ENCODE results near the gene NRIP3.

NRIP3 gene
- total RNA-seq = 2.4 to 31.5 (median 4.3) reads per million in 4 experiments

DNA sequence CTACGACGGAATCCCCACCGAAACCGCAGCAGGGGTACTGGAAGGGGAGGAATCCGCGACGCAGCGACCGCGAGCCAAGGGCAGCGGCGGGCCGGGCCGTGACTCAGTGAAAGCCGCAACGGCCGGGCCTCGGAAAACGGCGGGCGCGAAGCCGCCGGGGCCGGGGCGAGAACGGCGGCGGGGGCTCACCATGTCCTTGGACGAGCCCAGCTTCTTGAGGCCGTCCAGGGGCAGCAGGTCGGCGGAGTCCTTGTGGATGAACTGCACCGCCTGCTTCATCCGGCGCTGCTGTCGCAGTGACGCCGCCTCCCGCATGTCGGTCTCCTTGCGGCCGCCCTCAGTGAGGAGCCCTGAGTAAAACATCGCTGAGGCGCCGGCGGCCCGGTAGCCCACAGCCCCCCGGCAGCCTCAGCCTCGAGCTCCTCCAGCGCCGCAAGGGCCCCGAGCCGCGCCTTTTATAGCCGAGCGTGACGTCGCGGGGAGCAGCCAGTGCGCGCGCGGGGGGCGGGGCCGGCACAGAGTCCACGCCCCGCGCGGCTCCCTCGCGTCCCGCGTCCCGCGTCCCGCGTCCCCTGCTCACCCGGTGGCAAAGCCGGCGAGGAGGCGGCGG is at the start of gene NRIP3:
Gene NRIP3 (minus strand): TSS at position 429 of the 610 bp plus-strand sequence. CDS start 66 bp downstream, at position 363.
- DNase-seq = peak; percentile 80

DNA sequence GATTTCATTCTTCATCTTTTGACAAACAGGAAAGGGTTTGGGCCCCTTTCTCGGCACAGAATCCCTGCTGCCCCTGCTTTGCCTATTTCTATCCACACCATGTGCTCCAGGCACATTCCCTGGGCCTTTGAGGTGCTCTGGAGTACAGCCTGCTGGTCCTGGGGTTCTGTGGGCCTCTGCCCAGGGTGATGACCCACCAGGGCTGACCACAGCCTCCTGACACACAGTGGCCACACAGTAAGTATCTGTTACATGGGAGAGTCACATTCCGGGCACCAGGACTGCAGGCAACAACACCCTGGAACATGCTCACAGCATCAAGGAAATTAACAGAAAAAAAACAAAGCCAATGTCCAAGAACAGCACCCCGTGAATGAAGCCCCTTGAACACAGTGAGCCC is 48.5 kb upstream of the NRIP3 start:
- no peak for DNase-seq

DNA sequence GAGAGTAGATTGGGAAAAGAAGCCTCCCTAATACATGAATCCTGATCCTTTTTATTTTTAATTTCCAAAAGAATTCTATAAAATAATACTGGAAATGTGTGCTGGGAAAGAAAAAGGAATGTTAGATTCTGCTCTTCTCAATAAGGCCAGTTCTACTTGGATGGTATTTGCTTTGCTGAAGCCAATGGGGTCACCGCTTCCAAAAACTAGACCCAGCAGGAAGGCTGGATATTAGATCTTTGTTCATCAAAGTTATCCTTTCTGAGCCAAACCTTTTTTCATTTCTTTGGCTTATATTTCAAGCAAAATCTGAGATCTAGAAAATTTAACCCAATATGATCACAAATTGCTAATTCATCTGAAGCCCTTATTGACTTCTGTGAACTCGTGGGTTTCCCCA is 46.2 kb upstream of the NRIP3 start:
- no peak for DNase-seq

DNA sequence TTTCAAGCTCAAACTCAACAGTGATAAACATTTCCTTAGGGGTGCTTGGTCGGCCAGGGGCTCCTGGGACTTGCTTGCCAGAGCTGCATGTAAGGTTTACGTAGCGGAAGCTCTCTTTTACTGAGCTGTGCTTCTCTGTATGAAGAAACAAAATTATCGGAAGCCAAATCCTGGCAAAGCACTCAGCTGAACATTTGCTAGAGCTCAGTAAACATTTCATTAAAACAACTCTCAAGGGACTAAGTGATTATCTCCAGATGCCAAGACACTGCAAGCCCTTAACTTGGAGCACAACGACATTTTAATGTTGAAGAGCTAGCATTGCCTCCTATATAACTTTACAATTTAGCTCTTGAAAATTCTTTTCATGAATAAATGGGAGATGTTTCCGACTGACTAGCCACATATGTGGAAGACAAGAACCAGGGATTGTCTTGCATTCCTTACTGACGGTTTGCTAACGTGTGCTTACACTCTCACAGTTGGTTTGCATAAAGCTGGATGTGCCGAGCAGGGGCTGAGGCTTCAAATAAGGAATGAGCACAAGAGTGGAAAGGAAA is 44.2 kb upstream of the NRIP3 start:
- DNase-seq = no peak

DNA sequence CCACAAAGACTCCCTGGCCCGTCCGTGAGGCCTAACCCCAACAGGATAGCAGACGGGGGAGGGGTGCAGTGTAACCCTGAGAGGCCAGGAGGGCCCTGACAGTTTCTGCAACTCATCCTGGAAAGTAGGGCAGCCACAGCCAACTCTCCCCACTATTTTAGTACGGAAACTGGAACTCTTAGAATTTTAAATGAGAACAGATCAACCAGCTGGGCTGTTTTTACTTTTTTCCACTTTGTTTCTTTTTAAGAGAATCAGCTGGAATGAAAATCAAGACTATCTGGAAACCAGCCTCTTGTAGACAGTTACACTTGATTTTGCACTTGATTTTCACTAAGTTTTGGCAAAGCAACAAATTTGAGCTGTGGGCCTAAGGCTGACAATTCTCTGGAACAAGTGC is 42.7 kb upstream of the NRIP3 start:
- no peak for DNase-seq

DNA sequence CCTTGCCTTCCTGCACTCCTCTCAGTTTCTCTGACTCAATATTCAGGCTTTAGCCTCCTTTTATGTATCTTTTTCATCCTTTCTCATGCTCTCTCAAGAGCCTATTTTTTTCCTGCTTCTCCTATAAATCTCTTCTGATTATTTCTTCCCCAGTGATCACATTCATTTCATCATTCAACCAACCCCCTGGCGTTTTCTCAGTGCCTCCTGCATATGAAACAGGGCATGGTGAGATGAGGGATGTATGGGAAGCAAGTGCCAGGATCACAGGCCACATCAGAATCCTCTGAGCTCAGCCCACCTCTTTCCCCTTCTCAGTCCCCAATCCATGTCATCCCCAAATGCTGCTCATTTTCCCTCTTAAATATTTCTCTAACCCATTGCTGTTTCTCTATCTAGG is 38.7 kb upstream of the NRIP3 start:
- no peak for DNase-seq

DNA sequence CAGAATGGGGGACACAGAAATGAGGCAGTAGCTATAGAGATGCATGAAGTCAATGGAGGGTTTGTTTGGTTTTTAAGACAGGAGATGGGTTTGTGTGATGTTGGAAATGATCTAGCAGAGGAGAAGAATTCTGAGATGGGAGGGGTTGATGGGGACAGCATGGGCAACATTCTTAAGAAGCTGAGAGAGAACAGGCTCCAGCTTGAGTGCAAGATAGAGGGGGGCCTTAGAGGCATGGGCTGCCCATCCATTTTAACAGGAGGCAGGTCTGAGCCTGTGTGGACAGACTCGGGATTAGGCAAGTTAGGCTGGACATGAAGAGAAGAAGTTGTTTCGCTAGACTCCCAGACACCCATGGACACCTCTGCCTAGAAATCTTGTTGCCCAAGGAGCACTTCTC is 37.9 kb upstream of the NRIP3 start:
- no peak for DNase-seq

DNA sequence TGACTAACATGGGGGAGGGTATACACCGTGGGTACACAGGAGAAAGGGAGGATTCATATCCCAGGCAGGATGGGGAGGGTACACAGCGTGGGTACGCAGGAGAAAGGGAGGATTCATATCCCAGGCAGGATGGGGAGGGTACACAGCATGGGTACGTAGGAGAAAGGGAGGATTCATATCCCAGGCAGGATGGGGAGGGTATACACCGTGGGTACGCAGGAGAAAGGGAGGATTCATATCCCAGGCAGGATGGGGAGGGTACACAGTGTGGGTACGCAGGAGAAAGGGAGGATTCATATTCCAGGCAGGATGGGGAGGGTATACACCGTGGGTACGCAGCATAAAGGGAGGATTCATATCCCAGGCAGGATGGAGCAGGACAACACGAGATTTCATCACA is 36.6 kb upstream of the NRIP3 start:
- no peak for DNase-seq

DNA sequence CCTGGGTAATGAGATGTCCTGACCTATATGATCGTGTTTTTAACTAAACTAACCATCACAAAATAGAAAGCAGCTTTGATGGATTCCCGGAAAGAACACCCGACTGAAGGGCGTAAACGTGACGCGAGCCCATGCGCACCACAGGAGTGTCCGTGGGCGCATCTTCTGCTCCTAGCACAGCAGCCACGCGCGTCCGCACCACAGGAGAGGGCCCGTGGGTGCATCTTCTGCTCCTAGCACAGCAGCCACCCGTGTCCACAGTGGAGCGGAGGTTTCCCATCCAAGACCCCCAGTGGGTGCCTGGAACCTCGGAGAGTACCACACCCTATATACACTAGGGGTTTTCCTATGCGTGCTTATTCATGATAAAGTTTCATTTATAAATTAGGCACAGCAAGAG is 36.1 kb upstream of the NRIP3 start:
- DNase-seq = no peak

DNA sequence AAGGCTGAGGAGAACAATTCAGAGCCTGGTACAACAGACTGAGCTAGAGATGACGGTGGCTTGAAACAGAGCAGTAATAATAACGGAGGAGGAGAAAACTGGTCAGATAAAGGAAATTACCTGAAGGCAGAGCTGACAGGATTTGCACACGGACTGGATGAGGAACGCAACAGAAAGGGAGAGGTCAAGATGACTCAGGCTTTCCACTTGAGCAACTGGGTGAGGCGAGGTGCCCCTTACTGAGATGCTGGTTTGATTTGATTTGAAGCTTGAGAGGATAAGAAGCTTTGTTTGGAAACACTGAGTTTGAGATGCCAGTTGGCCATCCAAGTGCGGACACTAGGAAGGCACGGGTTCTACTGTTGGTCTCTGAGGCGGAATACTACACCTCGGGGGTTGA is 35.4 kb upstream of the NRIP3 start:
- DNase-seq = no peak

DNA sequence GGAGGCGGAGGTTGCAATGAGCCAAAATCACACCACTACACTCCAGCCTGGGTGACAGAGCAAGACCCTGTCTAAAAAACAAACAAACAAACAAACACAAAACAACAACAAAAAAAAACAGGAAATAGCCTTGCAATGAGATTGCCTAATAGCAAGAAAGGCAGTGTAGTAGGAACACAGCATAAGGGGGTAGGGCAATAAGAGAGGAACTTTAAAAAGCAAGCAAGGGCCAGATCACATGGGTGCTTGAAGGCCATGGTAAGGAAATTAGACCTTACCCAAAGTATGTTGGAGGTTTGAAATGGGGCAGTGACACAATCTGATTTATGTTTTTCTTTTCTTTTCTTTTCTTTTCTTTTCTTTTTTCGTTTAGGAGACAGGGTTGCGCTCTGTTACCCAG is 34.7 kb upstream of the NRIP3 start:
- DNase-seq = no peak

DNA sequence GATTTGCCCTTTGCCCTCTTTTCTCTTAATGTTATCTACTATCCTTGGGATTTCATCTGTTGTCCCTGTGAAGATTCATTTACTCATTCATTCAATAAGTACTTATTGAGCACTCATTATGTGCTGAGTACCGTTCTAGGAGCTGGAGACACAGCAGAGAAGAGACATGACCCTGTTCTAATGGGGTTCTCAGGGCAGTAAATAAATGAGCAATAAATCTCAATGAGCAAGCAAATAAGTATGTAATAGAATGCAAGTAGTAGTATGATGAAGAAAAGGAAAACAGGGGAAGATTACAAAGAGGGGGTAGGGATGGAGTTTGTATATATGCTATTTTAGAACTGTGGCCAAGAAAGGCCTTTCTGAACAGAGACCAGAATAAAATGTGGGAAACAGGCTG is 34.2 kb upstream of the NRIP3 start:
- DNase-seq = no peak

DNA sequence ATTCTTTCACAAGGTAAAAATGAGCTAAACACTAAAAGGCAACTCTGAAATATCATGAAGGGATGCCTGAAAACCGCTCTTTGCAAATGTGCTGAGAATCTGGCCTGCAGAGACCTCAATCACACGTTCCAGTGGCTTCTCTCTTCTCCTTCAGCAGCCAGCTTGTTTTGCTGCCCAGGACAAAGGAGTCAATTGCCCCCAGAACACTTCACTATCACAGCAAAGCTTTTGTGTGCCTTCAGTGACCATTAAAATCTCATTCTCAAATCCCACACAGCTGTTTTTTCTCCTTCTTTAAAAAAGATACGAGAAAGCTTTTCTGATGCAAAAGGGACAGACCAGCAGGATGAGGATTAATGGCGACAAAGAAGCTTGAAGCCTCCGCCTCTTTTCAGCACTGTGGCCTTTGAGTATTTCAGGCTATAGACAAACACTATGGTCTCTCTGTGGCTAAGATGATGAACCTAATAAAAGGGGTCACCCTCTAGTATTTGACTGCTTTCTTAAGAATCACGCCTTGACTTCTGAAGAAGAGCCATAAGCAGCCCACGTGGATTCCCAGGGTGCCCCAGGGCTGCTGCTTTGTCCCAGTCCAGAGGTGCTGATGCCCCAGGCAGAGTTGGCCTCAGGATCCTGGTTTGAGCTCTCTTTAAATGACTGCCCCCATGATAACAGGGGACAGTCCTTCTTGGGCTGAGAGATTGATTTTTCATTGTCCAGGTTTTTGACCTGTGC is 33.4 kb upstream of the NRIP3 start:
- DNase-seq = no peak

DNA sequence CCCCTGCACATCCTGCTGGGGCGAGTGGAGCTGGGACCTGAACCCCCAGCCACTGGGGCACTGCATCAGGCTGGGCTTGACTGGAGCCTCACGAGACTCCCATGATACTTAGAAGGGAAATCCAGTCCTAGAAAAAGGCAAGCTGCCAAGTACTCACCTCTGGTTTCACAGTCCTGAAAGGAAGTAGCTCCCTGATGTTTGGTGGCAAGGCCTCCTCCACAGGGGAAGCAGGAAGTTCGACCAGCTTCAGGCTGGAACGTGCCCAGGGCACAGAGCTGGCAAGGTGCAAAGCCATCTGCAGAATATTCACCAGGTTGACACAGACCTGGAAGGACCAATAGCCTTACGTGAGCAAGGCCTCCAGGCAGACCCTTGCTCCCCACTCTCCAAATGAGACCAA is 26.8 kb upstream of the NRIP3 start:
- DNase-seq = no peak

DNA sequence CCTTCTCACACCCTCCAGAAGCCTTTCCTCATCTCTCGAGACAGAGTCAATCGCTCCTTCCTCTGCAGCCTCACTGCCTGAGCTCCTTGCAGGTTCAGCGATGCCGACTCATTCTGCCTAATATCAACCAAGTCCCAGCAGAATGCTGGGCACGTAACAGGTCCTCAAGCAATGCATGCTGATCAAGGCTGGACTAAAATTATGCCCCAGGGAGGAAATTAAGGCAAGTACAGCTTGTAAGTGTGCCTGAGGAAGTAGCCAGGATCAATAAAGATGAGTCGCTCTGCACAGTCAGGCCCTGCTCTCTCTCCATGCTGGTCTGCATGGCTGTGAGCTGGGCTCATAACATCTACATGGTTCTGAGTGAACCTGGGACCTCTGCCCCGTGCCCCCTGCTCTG is 25.6 kb upstream of the NRIP3 start:
- no peak for DNase-seq

DNA sequence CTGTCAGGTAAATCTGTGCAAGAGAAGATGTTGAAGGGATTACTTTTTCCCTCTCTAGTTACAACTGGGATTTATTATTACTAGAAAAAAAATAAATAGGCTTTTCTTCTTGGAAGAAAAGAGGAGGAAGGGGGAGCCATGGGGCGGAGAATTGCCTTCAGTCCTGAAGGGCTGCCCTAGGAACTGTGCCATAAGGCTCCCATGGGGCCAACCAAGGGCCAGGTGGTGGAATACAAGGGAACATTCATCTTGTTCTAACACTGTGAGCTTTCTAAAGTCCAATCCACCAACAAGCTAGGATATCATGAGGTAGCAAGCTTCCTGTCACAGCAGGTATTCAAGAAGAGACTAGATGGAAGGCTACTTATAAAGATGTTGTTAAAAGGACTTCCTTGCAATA is 24.8 kb upstream of the NRIP3 start:
- DNase-seq = no peak

DNA sequence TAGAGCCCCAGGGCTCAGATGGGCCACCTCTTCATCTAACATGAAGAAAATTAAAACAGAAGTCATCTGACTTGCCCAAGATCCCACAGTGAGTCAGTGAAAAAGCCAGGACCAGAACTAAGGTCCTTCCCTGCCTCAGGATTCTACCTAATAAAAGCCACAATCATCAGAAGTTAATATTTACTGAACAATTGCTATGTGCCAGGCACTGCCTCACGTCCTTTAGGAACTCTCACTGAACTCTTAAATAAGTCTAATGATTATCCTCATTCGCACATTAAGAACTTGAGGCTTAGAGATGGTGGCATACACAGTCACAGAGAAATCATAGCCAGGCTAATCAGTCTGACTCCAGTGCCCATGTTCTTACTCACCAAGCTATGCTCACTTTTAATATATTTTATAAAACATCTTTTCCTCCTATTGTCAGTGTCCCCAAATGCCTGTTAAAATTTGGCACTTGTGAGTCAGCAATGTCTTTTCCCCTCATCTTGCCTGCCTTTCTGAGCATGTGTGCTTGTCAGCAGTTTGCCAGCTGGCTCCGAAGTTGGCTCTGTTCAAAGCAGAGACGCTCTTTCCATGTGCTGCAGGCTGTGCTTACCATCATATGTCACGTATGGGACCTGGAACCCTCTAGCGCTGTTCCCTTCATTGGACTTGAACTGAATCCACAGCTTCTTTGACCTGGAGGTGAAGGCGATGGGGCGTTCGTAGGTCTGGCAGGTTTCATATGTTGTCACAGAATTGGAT is 21.5 kb upstream of the NRIP3 start:
- DNase-seq = no peak

DNA sequence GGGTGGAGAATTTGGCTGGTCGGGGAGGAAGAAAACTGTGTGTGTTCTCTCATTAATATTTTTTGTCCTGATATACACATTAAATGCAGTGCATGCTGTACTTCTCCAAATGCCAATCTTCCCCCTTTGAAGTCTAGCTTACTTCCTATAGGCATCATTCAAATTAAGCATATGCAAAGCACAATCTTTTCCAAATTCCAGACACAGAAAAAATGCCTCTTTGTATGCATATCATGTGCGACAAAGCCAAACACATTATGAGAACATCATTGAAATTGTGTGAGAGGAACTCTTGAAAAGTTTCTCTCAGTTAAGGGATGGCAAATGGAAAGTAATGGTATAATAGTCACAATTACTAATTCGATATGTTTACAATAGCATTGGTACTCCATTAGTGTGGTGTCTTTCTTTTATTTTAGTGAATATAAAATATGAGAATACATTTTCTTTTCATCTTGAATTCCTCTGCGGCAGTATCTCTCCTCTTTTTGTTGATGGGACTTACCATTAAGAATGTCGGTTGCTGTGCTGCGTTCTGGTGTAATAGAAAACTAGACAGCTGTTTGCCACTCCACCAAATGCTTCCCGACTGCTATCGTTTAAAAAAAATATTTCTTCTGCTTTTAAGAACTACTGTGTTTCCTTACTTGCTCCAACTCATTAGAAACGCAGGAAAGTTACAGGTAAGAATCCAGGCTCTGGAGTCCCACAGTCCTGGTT is 19.3 kb upstream of the NRIP3 start:
- no peak for DNase-seq

DNA sequence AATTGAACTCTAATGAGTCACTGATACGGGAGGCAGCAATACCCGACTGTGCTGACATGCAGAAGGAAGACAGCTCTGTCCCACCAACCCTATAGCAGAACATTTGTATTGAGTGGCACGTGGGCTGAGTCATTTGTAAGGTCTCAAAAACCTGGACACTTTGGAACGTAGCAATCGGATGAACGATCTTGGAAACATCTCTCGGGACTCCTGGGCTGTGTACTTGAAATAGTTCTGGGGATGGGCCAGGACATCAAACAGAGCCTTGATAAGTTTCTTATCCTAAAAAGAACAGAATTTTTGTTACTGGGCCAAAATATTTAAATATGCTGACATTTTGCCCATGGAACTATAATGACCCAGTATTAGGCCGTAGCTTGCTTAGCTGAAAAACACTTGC is 17.1 kb upstream of the NRIP3 start:
- no peak for DNase-seq

DNA sequence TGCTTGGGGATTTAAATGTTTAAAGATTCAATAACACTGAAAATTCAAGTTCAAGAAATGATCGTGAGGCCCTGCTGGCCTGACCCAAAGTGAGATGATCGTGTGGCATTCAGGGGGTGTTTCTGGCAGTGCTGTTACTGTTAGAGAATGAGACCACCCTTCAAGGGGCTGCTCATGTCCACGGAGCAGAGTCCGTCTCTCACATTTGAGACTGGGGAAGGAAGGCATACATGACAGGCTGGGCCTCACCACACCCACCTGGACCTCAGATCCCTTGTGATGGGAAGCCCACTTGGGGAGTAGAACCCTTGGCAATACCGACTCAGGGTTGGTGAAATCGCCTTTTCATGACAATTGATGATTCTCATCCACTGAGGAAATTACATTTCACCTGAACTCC is 16.1 kb upstream of the NRIP3 start:
- no peak for DNase-seq

DNA sequence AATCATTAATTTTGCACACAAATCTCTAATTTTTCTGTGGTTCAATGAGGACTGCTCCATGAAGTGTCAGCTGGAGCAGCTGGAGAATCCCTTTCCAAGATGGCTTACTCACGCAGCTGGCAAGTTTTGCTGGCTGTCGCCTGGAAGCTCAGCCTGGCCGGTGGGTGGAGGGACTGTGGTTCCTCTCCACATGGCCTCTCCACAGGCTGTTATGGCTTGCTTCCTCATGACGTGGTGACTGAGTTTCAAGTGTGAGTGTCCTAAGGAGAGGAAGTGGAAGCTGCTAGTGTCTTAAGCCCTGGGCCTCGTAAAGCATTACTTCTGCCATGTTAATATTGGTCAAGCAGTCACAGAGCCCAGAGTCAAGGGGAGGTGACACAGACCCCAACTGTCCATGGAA is 14.0 kb upstream of the NRIP3 start:
- DNase-seq = no peak

DNA sequence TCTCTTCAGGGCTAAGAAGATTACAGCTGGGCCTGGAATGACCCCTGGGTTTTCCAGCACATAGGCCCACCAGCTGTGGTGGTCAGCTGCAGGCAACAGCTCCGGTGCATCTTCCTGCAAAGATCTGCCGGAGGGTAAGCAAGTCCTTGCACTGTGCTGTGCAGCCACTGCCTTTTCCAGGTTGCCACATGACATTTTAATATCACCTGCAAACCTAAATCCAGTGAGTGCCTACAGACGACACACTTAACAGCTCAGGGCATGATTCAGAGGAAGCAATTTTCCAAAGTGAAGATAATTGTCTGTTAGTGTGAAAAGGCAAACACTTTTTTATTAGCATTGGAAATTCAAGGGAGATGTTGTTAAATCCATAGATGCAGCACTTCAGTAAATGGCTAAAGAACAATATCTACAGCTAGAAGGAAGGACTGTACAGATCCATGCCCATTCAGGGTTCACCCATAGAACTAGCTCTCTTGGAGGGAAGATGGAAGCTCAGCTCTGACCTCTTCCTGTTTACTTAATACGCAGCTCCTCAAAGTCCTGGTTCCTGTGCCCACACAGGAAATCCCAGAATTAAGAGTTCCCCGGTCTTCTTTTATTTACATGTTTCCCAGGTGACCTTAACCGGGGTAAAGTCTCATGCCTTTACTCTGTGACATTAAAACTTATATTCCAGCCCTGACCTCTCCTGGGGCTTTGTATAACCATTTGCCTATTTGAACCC is 13.3 kb upstream of the NRIP3 start:
- no peak for DNase-seq

Data from effector CD8-positive, alpha-beta T cell (primary cell).